Mesenchymal stem cell (in vitro differentiated cells and primary cell): ENCODE data around the gene SFRP4.

Experiments used
- DNase-seq: peaks from one replicate; pipeline ENCODE4 v3.0.0-alpha.2; 2013
- H2AFZ ChIP-seq: one replicate; pipeline ENCODE4 v1.6.1; 2013; ENCODE audit warnings: low read depth, mild to moderate bottlenecking, control low read depth, inconsistent platforms, low read length, moderate library complexity
- H2AK5ac ChIP-seq: 2 replicates; pipeline ENCODE4 v1.6.1; 2013; ENCODE audit warnings: low read length, moderate library complexity, mild to moderate bottlenecking, inconsistent platforms; ENCODE audit not compliant: severe bottlenecking
- H2BK120ac ChIP-seq: one replicate; pipeline ENCODE4 v1.6.1; 2013; ENCODE audit warnings: low read depth, mild to moderate bottlenecking, inconsistent platforms, low read length, moderate library complexity
- H2BK12ac ChIP-seq, 2 experiments: one replicate each; pipeline ENCODE4 v1.6.1; 2013; ENCODE audit warnings: inconsistent platforms in 2 of 2, low read length in 2 of 2, mild to moderate bottlenecking in 2 of 2, moderate library complexity in 2 of 2, control low read depth in 1 of 2
- H2BK15ac ChIP-seq: one replicate; pipeline ENCODE4 v1.6.1; 2013; ENCODE audit warnings: mild to moderate bottlenecking, low read depth, inconsistent platforms; ENCODE audit not compliant: poor library complexity, severe bottlenecking
- H2BK5ac ChIP-seq: 2 replicates; pipeline ENCODE4 v1.6.1; 2013; ENCODE audit warnings: low read depth, mild to moderate bottlenecking, low read length, control low read depth, inconsistent platforms; ENCODE audit not compliant: poor library complexity, severe bottlenecking
- H3K14ac ChIP-seq, 2 experiments: one replicate each; pipeline ENCODE4 v1.6.1; 2013; ENCODE audit warnings: inconsistent platforms in 2 of 2, low read length in 2 of 2, control low read depth in 1 of 2, mild to moderate bottlenecking in 1 of 2, moderate library complexity in 1 of 2
- H3K18ac ChIP-seq, 2 experiments: one replicate each; pipeline ENCODE4 v1.6.1; 2013; ENCODE audit warnings: inconsistent platforms in 2 of 2, low read length in 2 of 2, control low read depth in 1 of 2, low read depth in 1 of 2, mild to moderate bottlenecking in 1 of 2
- H3K23ac ChIP-seq, 2 experiments: one replicate each; pipeline ENCODE4 v1.6.1; 2013; ENCODE audit warnings: inconsistent platforms in 2 of 2, low read length in 2 of 2, mild to moderate bottlenecking in 2 of 2, moderate library complexity in 2 of 2, control low read depth in 1 of 2
- H3K27ac ChIP-seq: 2 replicates; pipeline ENCODE4 v1.5.1; 2013; ENCODE audit warnings: mild to moderate bottlenecking, moderate library complexity, low read length, control low read depth, inconsistent platforms; ENCODE audit not compliant: poor library complexity, severe bottlenecking
- H3K27me3 ChIP-seq, 2 experiments: 2 replicates each; pipeline versions ENCODE4 v1.6.1 to v1.7.0; 2013; ENCODE audit warnings: low read length in 2 of 2, mild to moderate bottlenecking in 2 of 2, moderate library complexity in 2 of 2, control low read depth in 1 of 2, inconsistent platforms in 1 of 2; ENCODE audit not compliant: control insufficient read depth in 1 of 2, insufficient read depth in 1 of 2
- H3K36me3 ChIP-seq, 2 experiments: 2 replicates each; pipeline versions ENCODE4 v1.6.1 to v1.7.0; 2013; ENCODE audit warnings: low read length in 2 of 2, control low read depth in 1 of 2, inconsistent platforms in 1 of 2, low read depth in 1 of 2, mild to moderate bottlenecking in 1 of 2; ENCODE audit not compliant: insufficient read depth in 2 of 2, control insufficient read depth in 1 of 2
- H3K4ac ChIP-seq, 2 experiments: one replicate each; pipeline ENCODE4 v1.6.1; 2013; ENCODE audit warnings: inconsistent platforms in 2 of 2, low read length in 2 of 2, mild to moderate bottlenecking in 2 of 2, moderate library complexity in 2 of 2, control low read depth in 1 of 2, low read depth in 1 of 2
- H3K4me1 ChIP-seq: 2 replicates; pipeline ENCODE4 v1.6.1; 2013; ENCODE audit warnings: low read depth, low read length, control low read depth; ENCODE audit not compliant: control insufficient read depth, insufficient read depth
- H3K4me2 ChIP-seq: 2 replicates; pipeline ENCODE4 v1.6.1; 2013; ENCODE audit warnings: low read length, mild to moderate bottlenecking, inconsistent platforms; ENCODE audit not compliant: poor library complexity, severe bottlenecking
- H3K4me3 ChIP-seq, 2 experiments: 2 replicates each; pipeline versions ENCODE4 v1.5.1 to v1.7.0; 2013; ENCODE audit warnings: low read length in 2 of 2, mild to moderate bottlenecking in 2 of 2, control low read depth in 1 of 2, low read depth in 1 of 2; ENCODE audit not compliant: insufficient read depth in 1 of 2
- H3K79me1 ChIP-seq: replicated peaks from 2 replicates; pipeline ENCODE4 v1.6.1; 2013; ENCODE audit warnings: mild to moderate bottlenecking, control low read depth, low read length, inconsistent platforms; ENCODE audit not compliant: poor library complexity, severe bottlenecking
- H3K9ac ChIP-seq: 2 replicates; pipeline ENCODE4 v1.7.0; 2013; ENCODE audit warnings: mild to moderate bottlenecking, low read length, moderate library complexity
- H3K9me3 ChIP-seq: 2 replicates; pipeline ENCODE4 v1.7.0; 2013; ENCODE audit warnings: mild to moderate bottlenecking, low read length; ENCODE audit not compliant: control insufficient read depth
- H4K8ac ChIP-seq: one replicate; pipeline ENCODE4 v1.6.1; 2013; ENCODE audit warnings: inconsistent platforms, mild to moderate bottlenecking, low read length, moderate library complexity
- H4K91ac ChIP-seq: one replicate; pipeline ENCODE4 v1.6.1; 2013; ENCODE audit warnings: mild to moderate bottlenecking, low read length, inconsistent platforms
- WGBS: methylation state at CpG from one replicate; pipeline ENCODE4 v1.1.7; 2013; ENCODE audit warnings: mixed read lengths; 5-methylcytosine and 5-hydroxymethylcytosine counted together

Gene SFRP4

GRCh38 chr7:37920305-37920848 is 3.8 kb upstream of the SFRP4 start, which contains the start of gene EPDR1:
Gene EPDR1, plus strand, starts transcription at chr7:37920640. Its CDS starts 300 bp downstream, at chr7:37920940.
- Histone ChIP-seq H3K79me1 (peaks cover 13% of the 10 kb centered on the region), H3K4ac (no peak within 1 kb of the TSS), H2BK15ac (peak within 1 kb of the TSS; percentile 36), H4K91ac (peak within 1 kb of the TSS; percentile 41), H3K4me3 (peak within 1 kb of the TSS; percentile 79 to 87), H3K14ac (peak within 1 kb of the TSS in 1 of 2 experiments; percentile 45), H3K4me1 (peaks cover 12% of the 10 kb centered on the region), H3K9me3 (no peaks in the 10 kb centered on the region), H3K18ac (peak within 1 kb of the TSS in 1 of 2 experiments; percentile 34), H2BK120ac (peak within 1 kb of the TSS; percentile 38), H3K9ac (peak within 1 kb of the TSS; percentile 91), H2AK5ac (no peak within 1 kb of the TSS), H3K36me3 (no peaks in the 10 kb centered on the region), H2BK12ac (peak within 1 kb of the TSS in 1 of 2 experiments; percentile 11), H4K8ac (peak within 1 kb of the TSS; percentile 89), H2BK5ac (no peak within 1 kb of the TSS), H3K23ac (peak within 1 kb of the TSS in 1 of 2 experiments; percentile 14), H3K27ac (peak within 1 kb of the TSS; percentile 11), H3K4me2 (peak within 1 kb of the TSS; percentile 97), H2AFZ (peak within 1 kb of the TSS; percentile 80), H3K27me3 (peaks cover 0 to 19% of the 10 kb centered on the region in 2 experiments)
- 13% methylated on average over 22 of the region's 22 CpGs for WGBS
- peak; percentile 34 for DNase-seq

GRCh38 chr7:37918526-37918925 is 1.9 kb upstream of the SFRP4 start:
- no peak overlapping the region for H2BK120ac ChIP-seq
- no peaks in the 10 kb centered on the region for H3K36me3 ChIP-seq
- peaks cover 12% of the 10 kb centered on the region for H3K4me1 ChIP-seq
- H3K18ac ChIP-seq: no peak overlapping the region
- no peak for DNase-seq
- H2AK5ac ChIP-seq: no peak overlapping the region
- H3K23ac ChIP-seq: no peak overlapping the region
- no peak overlapping the region for H3K27ac ChIP-seq
- H3K4me2 ChIP-seq: no peak overlapping the region
- no peak overlapping the region for H3K4ac ChIP-seq
- H3K9ac ChIP-seq: no peak overlapping the region
- no peak overlapping the region for H2AFZ ChIP-seq
- H2BK15ac ChIP-seq: no peak overlapping the region
- peaks cover 0 to 19% of the 10 kb centered on the region in 2 experiments for H3K27me3 ChIP-seq
- no peak overlapping the region for H4K91ac ChIP-seq
- no peak overlapping the region for H3K4me3 ChIP-seq
- no peak overlapping the region for H2BK5ac ChIP-seq
- WGBS: 62% methylated on average over 4 of the region's 4 CpGs
- peaks cover 8% of the 10 kb centered on the region for H3K79me1 ChIP-seq
- no peak overlapping the region for H4K8ac ChIP-seq
- H3K14ac ChIP-seq: no peak overlapping the region
- H3K9me3 ChIP-seq: no peaks in the 10 kb centered on the region
- H2BK12ac ChIP-seq: no peak overlapping the region

GRCh38 chr7:37916017-37916672 is 472 bp downstream of the SFRP4 start:
- no peak overlapping the region for H2AK5ac ChIP-seq
- 28% methylated on average over 57 of the region's 57 CpGs for WGBS
- no peak for DNase-seq
- H3K27me3 ChIP-seq: peaks cover 0 to 19% of the 10 kb centered on the region in 2 experiments
- H4K8ac ChIP-seq: no peak overlapping the region
- peaks cover 11% of the 10 kb centered on the region for H3K4me1 ChIP-seq
- no peak overlapping the region for H4K91ac ChIP-seq
- H3K4me2 ChIP-seq: peak overlapping the region; percentile 68
- H3K23ac ChIP-seq: no peak overlapping the region
- H2BK5ac ChIP-seq: no peak overlapping the region
- H2AFZ ChIP-seq: peak overlapping the region; percentile 33
- no peak overlapping the region for H3K27ac ChIP-seq
- no peaks in the 10 kb centered on the region for H3K36me3 ChIP-seq
- no peak overlapping the region for H2BK120ac ChIP-seq
- peak overlapping the region; percentile 90 for H3K9ac ChIP-seq
- H3K14ac ChIP-seq: no peak overlapping the region
- no peak overlapping the region for H3K18ac ChIP-seq
- H2BK12ac ChIP-seq: no peak overlapping the region
- H3K79me1 ChIP-seq: peaks cover under 1% of the 10 kb centered on the region
- H3K4ac ChIP-seq: no peak overlapping the region
- H3K4me3 ChIP-seq: peak overlapping the region; percentile 58 to 85
- H2BK15ac ChIP-seq: no peak overlapping the region
- H3K9me3 ChIP-seq: no peaks in the 10 kb centered on the region

- Histone ChIP-seq H3K4me3 (peak overlapping the region in 1 of 2 experiments; percentile 85), H3K79me1 (no peaks in the 10 kb centered on the region), H4K8ac (no peak overlapping the region), H3K27me3 (peaks cover 0 to 19% of the 10 kb centered on the region in 2 experiments), H2BK120ac (no peak overlapping the region), H2AK5ac (no peak overlapping the region), H3K14ac (no peak overlapping the region), H3K23ac (no peak overlapping the region), H2BK12ac (no peak overlapping the region), H3K4me2 (no peak overlapping the region), H2BK5ac (no peak overlapping the region), H4K91ac (no peak overlapping the region), H2AFZ (no peak overlapping the region), H3K4me1 (peaks cover 11% of the 10 kb centered on the region), H3K36me3 (no peaks in the 10 kb centered on the region), H3K9ac (peak overlapping the region; percentile 90), H3K27ac (no peak overlapping the region), H3K9me3 (no peaks in the 10 kb centered on the region), H2BK15ac (no peak overlapping the region), H3K18ac (no peak overlapping the region), H3K4ac (no peak overlapping the region)
- no peak for DNase-seq
- WGBS: 76% methylated on average over 4 of the region's 5 CpGs
These were observed 1.2 kb downstream of the SFRP4 start for GRCh38 chr7:37915438-37915837.
